Endothelial cell of umbilical vein (primary cell): ENCODE measurements around the gene DNAAF5. TPM values are rescaled to one million over a fixed set of nuclear protein-coding genes. Genes with fewer than 3 reads are reported as not detected.

Experiments used
- BruUV-seq: library from RNA; stranded (reverse); fragments of 400-500 nt; replicated peaks from 2 replicates; lab custom pipeline; 2021; lab: Mats Ljungman, UMichigan
- CTCF ChIA-PET: fragments of 300-600, 350-600 bp; sonication (Branson Sonifier 250); formaldehyde crosslinking; loops from one replicate; lab custom pipeline; 2021; ENCODE audit warnings: antibody characterized with exemption, inconsistent platforms; lab: Charles Lee
- POLR2A ChIA-PET: fragments of 300-600, 350-600 bp; sonication (Branson Sonifier 250); formaldehyde crosslinking; loops from one replicate; lab custom pipeline; 2021; ENCODE audit warnings: antibody characterized with exemption, inconsistent platforms; lab: Charles Lee
- DNase-seq: peaks from one replicate; pipeline ENCODE4 v3.0.0-alpha.2; 2011; ENCODE audit warnings: low read depth, low spot score
- FAIRE-seq: peaks from 2 replicates; lab custom pipeline; 2011; peaks lifted over from hg19 to GRCh38; lab: Jason Lieb, UNC
- H2AFZ ChIP-seq: 2 replicates; pipeline ENCODE4 v1.6.0; 2012; ENCODE audit warnings: low read depth, low read length, control low read depth, inconsistent platforms
- H3K27ac ChIP-seq: 2 replicates; pipeline ENCODE4 v1.5.1; 2011; ENCODE audit warnings: low read depth, mild to moderate bottlenecking, control low read depth, low read length, moderate library complexity; ENCODE audit not compliant: insufficient read depth
- H3K27me3 ChIP-seq, 2 experiments: 2 replicates each; pipeline versions ENCODE4 v1.6.0 to v1.6.1; 2011; ENCODE audit warnings: low read length in 2 of 2, mixed read lengths in 1 of 2; ENCODE audit not compliant: control insufficient read depth in 2 of 2, insufficient read depth in 2 of 2
- H3K36me3 ChIP-seq, 2 experiments: 2 replicates in 1 of 2; 3 replicates in 1 of 2; pipeline ENCODE4 v1.5.1; 2011; ENCODE audit warnings: low read length in 2 of 2, mild to moderate bottlenecking in 1 of 2, moderate library complexity in 1 of 2; ENCODE audit not compliant: control insufficient read depth in 2 of 2, insufficient read depth in 2 of 2; ENCODE audit errors: extremely low read depth in 1 of 2
- H3K4me1 ChIP-seq: 3 replicates; pipeline ENCODE4 v1.5.1; 2011; ENCODE audit warnings: mild to moderate bottlenecking, low read length; ENCODE audit not compliant: control insufficient read depth, insufficient read depth; ENCODE audit errors: extremely low read depth
- H3K4me2 ChIP-seq: 2 replicates; pipeline ENCODE4 v1.6.1; 2011; ENCODE audit warnings: low read length, control low read depth, mixed read lengths; ENCODE audit not compliant: insufficient read depth
- H3K4me3 ChIP-seq, 3 experiments: fragments of 200-600 bp in 1 of 3; sonication (generic), shearing (Covaris generic) in 1 of 3; replicated peaks in 1 of 3; 2 replicates each; pipeline ENCODE4 v1.5.1; 2011 to 2016; ENCODE audit warnings: control low read depth in 3 of 3, low read length in 3 of 3, mild to moderate bottlenecking in 2 of 3, inconsistent platforms in 1 of 3, low read depth in 1 of 3, moderate library complexity in 1 of 3; ENCODE audit not compliant: insufficient read depth in 1 of 3
- H3K79me2 ChIP-seq: 2 replicates; pipeline ENCODE4 v1.6.0; 2012; ENCODE audit warnings: low read length, inconsistent platforms; ENCODE audit not compliant: control insufficient read depth, insufficient read depth
- H3K9ac ChIP-seq: replicated peaks from 2 replicates; pipeline ENCODE3; 2011; ENCODE audit warnings: low read length, control low read depth; ENCODE audit not compliant: insufficient read depth; ENCODE audit errors: extremely low read depth
- H3K9me1 ChIP-seq: replicated peaks from 3 replicates; pipeline ENCODE4 v1.6.0; 2011; ENCODE audit warnings: mild to moderate bottlenecking, low read length; ENCODE audit not compliant: control insufficient read depth, insufficient read depth; ENCODE audit errors: extremely low read depth
- H3K9me3 ChIP-seq: replicated peaks from 2 replicates; pipeline ENCODE4 v1.5.1; 2012; ENCODE audit warnings: low read length, inconsistent platforms; ENCODE audit not compliant: control insufficient read depth, insufficient read depth
- H4K20me1 ChIP-seq: replicated peaks from 2 replicates; pipeline ENCODE3; 2011; ENCODE audit warnings: mild to moderate bottlenecking, low read length; ENCODE audit not compliant: control insufficient read depth, insufficient read depth; ENCODE audit errors: extremely low read depth
- CTCF ChIP-seq, 2 donors: IDR thresholded peaks; 1 replicate in 1 of 2; 2 replicates in 1 of 2; pipeline ENCODE4 v1.5.1; 2011; ENCODE audit warnings: low read length in 2 of 2, mild to moderate bottlenecking in 2 of 2, moderate library complexity in 2 of 2, control low read depth in 1 of 2, inconsistent platforms in 1 of 2, low read depth in 1 of 2; ENCODE audit not compliant: insufficient read depth in 1 of 2; ENCODE audit errors: extremely low read depth in 1 of 2
- EZH2 ChIP-seq: IDR thresholded peaks from 2 replicates; pipeline ENCODE4 v1.6.1; 2012; ENCODE audit warnings: borderline replicate concordance, low read depth, mild to moderate bottlenecking, moderate library complexity, low read length, inconsistent platforms; ENCODE audit not compliant: severe bottlenecking
- FOS ChIP-seq: IDR thresholded peaks from 2 replicates; pipeline ENCODE4 v1.6.1; 2011; ENCODE audit warnings: mild to moderate bottlenecking, low read length, moderate library complexity, borderline replicate concordance; ENCODE audit not compliant: insufficient read depth
- GATA2 ChIP-seq: IDR thresholded peaks from 2 replicates; pipeline ENCODE4 v1.7.0; 2011; ENCODE audit warnings: low read depth, mild to moderate bottlenecking, moderate library complexity, mixed read lengths, low read length; ENCODE audit not compliant: insufficient read length, insufficient read depth
- JUN ChIP-seq: IDR thresholded peaks from 2 replicates; pipeline ENCODE4 v1.6.1; 2011; ENCODE audit warnings: borderline replicate concordance, low read depth; ENCODE audit not compliant: insufficient read length, insufficient read depth
- MAX ChIP-seq: IDR thresholded peaks from 2 replicates; pipeline ENCODE4 v1.6.1; 2011; ENCODE audit not compliant: insufficient read depth, insufficient read length
- MYC ChIP-seq: IDR thresholded peaks from one replicate; pipeline ENCODE4 v1.6.1; 2011; ENCODE audit warnings: mild to moderate bottlenecking, low read depth, low read length
- POLR2A ChIP-seq: IDR thresholded peaks from 2 replicates; pipeline ENCODE4 v1.6.1; 2012; ENCODE audit warnings: low read depth, mild to moderate bottlenecking, control low read depth, low read length
- POLR2AphosphoS5 ChIP-seq: IDR thresholded peaks from 2 replicates; pipeline ENCODE4 v1.6.1; 2012; ENCODE audit warnings: low read depth, mild to moderate bottlenecking, control low read depth, low read length, moderate library complexity; ENCODE audit not compliant: insufficient read depth
- dilution Hi-C: fragments of 300-500 bp; cut with MboI; formaldehyde crosslinking; loops from one replicate; pipeline ENCODE4 v1.15.0; 2019; ENCODE audit warnings: low sequenced_read_pairs; ENCODE audit not compliant: extremely low pct_ligation_motif_present
- intact Hi-C: fragments of 100-400 bp; cut with micrococcal nuclease; formaldehyde crosslinking; loops from one replicate; pipeline ENCODE4 v1.10.0; 2022
- polyA plus RNA-seq, 4 experiments: library from polyadenylated mRNA; depleted of rRNA in 3 of 4; stranded (reverse) in 3 of 4; unstranded in 1 of 4; fragments of >200 nt; gene quantifications; 2 replicates each; pipeline versions ENCODE4 v1.2.1 to v1.2.3, GENCODE V29; 2011 to 2012; ENCODE audit warnings: missing spikeins in 1 of 4
- total RNA-seq: library from RNA; stranded (reverse); gene quantifications from 2 replicates; pipeline ENCODE4 v1.2.3, GENCODE V29; 2021

Gene DNAAF5
- total and polyA plus RNA-seq, 2 donors (not counting 3 experiments of a cell fraction or from before 2014, with no cell fraction given) = 49.3 to 65.5 TPM

- TF ChIP-seq GATA2 = no peak
- TF ChIP-seq POLR2AphosphoS5 = no peak
- TF ChIP-seq POLR2A = no peak
- no peak for TF ChIP-seq JUN
- TF ChIP-seq MYC = no peak
- TF ChIP-seq MAX = no peak
- TF ChIP-seq EZH2 = no peak
- no peak for TF ChIP-seq CTCF (IDR thresholded peaks at IDR 0.05; ENCODE audit: extremely low read depth in 1 of 2, insufficient read depth in 1 of 2, low read depth in 1 of 2, low read length in 2 of 2)
- TF ChIP-seq FOS = no peak
- Histone ChIP-seq H3K4me1 (peaks cover 10% of the 10 kb centered on the region), H2AFZ (no peak overlapping the region), H4K20me1 (no peaks in the 10 kb centered on the region), H3K27me3 (no peaks in the 10 kb centered on the region), H3K4me3 (no peak overlapping the region), H3K4me2 (no peak overlapping the region), H3K9me1 (no peaks in the 10 kb centered on the region), H3K27ac (no peak overlapping the region), H3K9ac (no peak overlapping the region), H3K36me3 (peaks cover 0 to 4% of the 10 kb centered on the region in 2 experiments), H3K79me2 (no peaks in the 10 kb centered on the region), H3K9me3 (no peaks in the 10 kb centered on the region)
- ChIA-PET CTCF (no interaction called here), POLR2A (no interaction called here)
- FAIRE-seq (no peak), DNase-seq (no peak)
- intact Hi-C loops = loop anchor here (5.0 to 10.0 kb wide), 2 partner anchors 136 to 253 kb away; partner anchors contain the start of gene PDGFA
- dilution Hi-C loops = no loop called here
- no TSS peak for BruUV-seq
Measured at GRCh38 chr7:770336-770735, 43.8 kb downstream of the DNAAF5 start.
